Type B pancreatic cell (in vitro differentiated cells): ENCODE data around the gene CYP1A2. TPM values are rescaled to one million over a fixed set of nuclear protein-coding genes. Genes with fewer than 3 reads are reported as not detected.

Experiments used
- DNase-seq: peaks from one replicate; pipeline ENCODE4 v3.0.0; 2021; ENCODE audit warnings: mixed read lengths; ENCODE audit not compliant: unreplicated experiment; ENCODE audit errors: extremely low spot score
- H3K27ac Mint-ChIP-seq: 2 replicates; pipeline ENCODE4 v1.8.0; 2021; ENCODE audit warnings: mild to moderate bottlenecking, mixed read lengths
- H3K27me3 Mint-ChIP-seq: 2 replicates; pipeline ENCODE4 v1.8.0; 2021; ENCODE audit warnings: mixed read lengths
- H3K36me3 Mint-ChIP-seq: 2 replicates; pipeline ENCODE4 v1.8.0; 2021; ENCODE audit warnings: mixed read lengths
- H3K4me1 Mint-ChIP-seq: one replicate; pipeline ENCODE4 v1.8.0; 2021; ENCODE audit warnings: mixed read lengths; ENCODE audit not compliant: unreplicated experiment
- H3K4me3 Mint-ChIP-seq: 2 replicates; pipeline ENCODE4 v1.8.0; 2021; ENCODE audit warnings: mild to moderate bottlenecking, mixed read lengths
- H3K9me3 Mint-ChIP-seq: 2 replicates; pipeline ENCODE4 v1.8.0; 2021; ENCODE audit warnings: mixed read lengths
- CTCF ChIP-seq: fragments of 200-600 bp; sonication (generic); conservative IDR thresholded peaks from 2 replicates; pipeline ENCODE4 v1.5.0; 2021; ENCODE audit warnings: antibody characterized with exemption, mild to moderate bottlenecking
- total RNA-seq: library from RNA; stranded (reverse); gene quantifications from 2 replicates; pipeline ENCODE4 v1.2.1, GENCODE V29; 2021; ENCODE audit warnings: low replicate concordance

The CYP1A2 gene
- total RNA-seq, 1 donor from 2014 or later, result not detected

GRCh38 chr15:74778599-74778970 is 29.9 kb downstream of the CYP1A2 start:
- no peak overlapping the region for H3K27ac Mint-ChIP-seq

GRCh38 chr15:74779162-74779648 is 30.6 kb downstream of the CYP1A2 start:
- H3K4me3 Mint-ChIP-seq, result no peak overlapping the region

More at GRCh38 chr15:74778599-74778970, 29.9 kb downstream of the CYP1A2 start:
- H3K9me3 Mint-ChIP-seq, result no peaks in the 10 kb centered on the region
- DNase-seq, result no peak
- no peaks in the 10 kb centered on the region for H3K36me3 Mint-ChIP-seq
- peaks cover 52% of the 10 kb centered on the region for H3K4me1 Mint-ChIP-seq
- no peak for TF ChIP-seq CTCF
- no peak overlapping the region for H3K4me3 Mint-ChIP-seq
- no peaks in the 10 kb centered on the region for H3K27me3 Mint-ChIP-seq

GRCh38 chr15:74780523-74781430 is 32.1 kb downstream of the CYP1A2 start:
- Mint-ChIP-seq H3K9me3 (no peaks in the 10 kb centered on the region), H3K4me1 (peaks cover 57% of the 10 kb centered on the region), H3K4me3 (peak overlapping the region; percentile 89), H3K27me3 (no peaks in the 10 kb centered on the region), H3K36me3 (no peaks in the 10 kb centered on the region), H3K27ac (peak overlapping the region; percentile 86)
- TF ChIP-seq CTCF, result no peak
- DNase-seq, result no peak

More at GRCh38 chr15:74779162-74779648, 30.6 kb downstream of the CYP1A2 start:
- peaks cover 50% of the 10 kb centered on the region for H3K4me1 Mint-ChIP-seq
- peak overlapping the region; percentile 86 for H3K27ac Mint-ChIP-seq
- no peak for TF ChIP-seq CTCF
- H3K27me3 Mint-ChIP-seq, result no peaks in the 10 kb centered on the region
- H3K36me3 Mint-ChIP-seq, result no peaks in the 10 kb centered on the region
- no peak for DNase-seq
- H3K9me3 Mint-ChIP-seq, result no peaks in the 10 kb centered on the region

- H3K27ac Mint-ChIP-seq, result peak within 1 kb of the TSS; percentile 82
- H3K27me3 Mint-ChIP-seq, result no peaks in the 10 kb centered on the region
- DNase-seq, result peak; percentile 87
- H3K36me3 Mint-ChIP-seq, result no peaks in the 10 kb centered on the region
- H3K9me3 Mint-ChIP-seq, result no peaks in the 10 kb centered on the region
- H3K4me3 Mint-ChIP-seq, result peak within 1 kb of the TSS; percentile 90
- peak; percentile 73 for TF ChIP-seq CTCF
- H3K4me1 Mint-ChIP-seq, result peaks cover 55% of the 10 kb centered on the region
Observed at GRCh38 chr15:74781431-74782258, 33.0 kb downstream of the CYP1A2 start, which contains the start of gene CSK. CSK (plus strand) TSS chr15:74782080; CDS start chr15:74798298, 16,218 bp downstream.

GRCh38 chr15:74782259-74783071 is 33.8 kb downstream of the CYP1A2 start:
- H3K27me3 Mint-ChIP-seq, result no peaks in the 10 kb centered on the region
- H3K4me3 Mint-ChIP-seq, result peak overlapping the region; percentile 90
- peak overlapping the region; percentile 61 for H3K27ac Mint-ChIP-seq
- H3K4me1 Mint-ChIP-seq, result peaks cover 51% of the 10 kb centered on the region
- H3K36me3 Mint-ChIP-seq, result no peaks in the 10 kb centered on the region
- TF ChIP-seq CTCF, result no peak
- no peak for DNase-seq
- H3K9me3 Mint-ChIP-seq, result no peaks in the 10 kb centered on the region
